Measurements from ENCODE around the gene TSPY1.
"Not testable (repeated sequence)": the region's sequence is repeated elsewhere in the genome, so short reads cannot be mapped to it uniquely, and the experiment has no call there.

TSPY1 gene

GRCh38 chrY:9466655-9467054 lies at the start of gene TSPY1:
Gene TSPY1 (plus strand): TSS chrY:9466955. CDS start chrY:9467001, 46 bp downstream.
- DNase-seq: not testable (repeated sequence)

- DNase-seq: not testable (repeated sequence)
These were observed 20.2 kb downstream of the TSPY1 start, which contains the start of gene TSPY9 for GRCh38 chrY:9486967-9487366. Gene TSPY9 (plus strand): TSS chrY:9487267. CDS start chrY:9487313, 46 bp downstream.

- not testable (repeated sequence) for DNase-seq
These were observed 37.6 kb downstream of the TSPY1 start for GRCh38 chrY:9504396-9504795.

- not testable (repeated sequence) for DNase-seq
These were observed 49.5 kb downstream of the TSPY1 start for GRCh38 chrY:9516287-9516686.

All from NCI-H187 (cell line).